GM12891 (cell line): ENCODE results near the gene TRMT44.

Experiments
- DNase-seq: peaks from one replicate; pipeline ENCODE4 v3.0.0; 2011; ENCODE audit warnings: low spot score; ENCODE audit not compliant: insufficient read length
- FAIRE-seq: peaks from 2 replicates; lab custom pipeline; 2011; peaks lifted over from hg19 to GRCh38; lab: Jason Lieb, UNC
- PAX5 ChIP-seq: IDR thresholded peaks from 2 replicates; pipeline ENCODE4 v1.6.1; 2011; ENCODE audit warnings: low read length, moderate library complexity, mild to moderate bottlenecking; ENCODE audit not compliant: insufficient read depth, severe bottlenecking
- POLR2A ChIP-seq: IDR thresholded peaks from 2 replicates; pipeline ENCODE4 v1.6.1; 2011; ENCODE audit warnings: low read depth, low read length, control low read depth
- POLR2AphosphoS5 ChIP-seq: IDR thresholded peaks from 2 replicates; pipeline ENCODE4 v1.6.1; 2011; ENCODE audit warnings: low read depth, low read length, control low read depth
- POU2F2 ChIP-seq: IDR thresholded peaks from 2 replicates; pipeline ENCODE4 v1.6.1; 2011; ENCODE audit warnings: low read depth, mild to moderate bottlenecking, control low read depth, low read length, moderate library complexity
- SPI1 ChIP-seq: IDR thresholded peaks from 2 replicates; pipeline ENCODE4 v1.6.1; 2011; ENCODE audit warnings: low read depth, low read length, control low read depth
- TAF1 ChIP-seq: IDR thresholded peaks from 2 replicates; pipeline ENCODE4 v1.6.1; 2011; ENCODE audit warnings: low read depth, low read length, control low read depth

The TRMT44 gene

GRCh38 chr4:8468746-8469535 is 28.4 kb downstream of the TRMT44 start:
- peak; percentile 90 for FAIRE-seq
- TF ChIP-seq TAF1 (no peak), PAX5 (no peak), SPI1 (no peak), POLR2AphosphoS5 (no peak), POU2F2 (no peak), POLR2A (no peak)

GRCh38 chr4:8469550-8469949 is 29.0 kb downstream of the TRMT44 start:
- no peak for DNase-seq
- FAIRE-seq, result no peak
- no peak for TF ChIP-seq TAF1
- TF ChIP-seq POLR2A, result 0 out of 2 replicates have a peak, but pooled peaks have one; percentile 3

More at GRCh38 chr4:8468746-8469535, 28.4 kb downstream of the TRMT44 start:
- peak; percentile 84 for DNase-seq

DNA sequence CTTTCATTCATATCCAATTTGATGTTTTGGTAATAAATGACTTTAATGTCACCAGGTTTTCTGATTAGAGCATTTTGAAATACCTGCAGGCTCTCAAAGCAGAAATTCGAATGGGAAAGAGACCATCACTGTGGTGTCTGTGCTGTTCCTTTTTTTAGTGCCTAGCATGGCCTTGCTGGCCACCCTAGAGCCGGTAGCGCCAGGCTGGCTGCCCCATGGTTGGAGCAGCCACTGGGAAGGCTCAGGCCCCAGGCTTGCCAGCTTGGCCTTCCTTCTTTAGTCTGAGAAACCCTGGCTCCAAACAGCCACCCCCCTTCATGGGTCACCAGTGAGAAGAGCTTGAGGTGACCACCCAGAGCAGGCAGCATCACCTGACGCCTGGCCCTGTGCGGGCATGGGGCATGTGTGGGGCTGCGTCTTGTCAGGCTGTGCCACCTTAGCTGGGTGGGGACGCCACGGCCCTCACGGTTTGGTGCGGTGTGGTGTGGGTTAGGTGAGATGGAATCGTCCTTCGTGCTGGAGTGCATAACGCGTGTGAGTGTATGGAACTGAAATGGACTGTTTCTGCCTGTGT is 30.0 kb downstream of the TRMT44 start:
- TF ChIP-seq PAX5, result no peak
- no peak for TF ChIP-seq POLR2A
- TF ChIP-seq POU2F2, result no peak
- no peak for TF ChIP-seq SPI1
- no peak for TF ChIP-seq TAF1
- TF ChIP-seq POLR2AphosphoS5, result peak; percentile 25; the same call in 1 of the 2 replicates
- FAIRE-seq (no peak), DNase-seq (no peak)

DNA sequence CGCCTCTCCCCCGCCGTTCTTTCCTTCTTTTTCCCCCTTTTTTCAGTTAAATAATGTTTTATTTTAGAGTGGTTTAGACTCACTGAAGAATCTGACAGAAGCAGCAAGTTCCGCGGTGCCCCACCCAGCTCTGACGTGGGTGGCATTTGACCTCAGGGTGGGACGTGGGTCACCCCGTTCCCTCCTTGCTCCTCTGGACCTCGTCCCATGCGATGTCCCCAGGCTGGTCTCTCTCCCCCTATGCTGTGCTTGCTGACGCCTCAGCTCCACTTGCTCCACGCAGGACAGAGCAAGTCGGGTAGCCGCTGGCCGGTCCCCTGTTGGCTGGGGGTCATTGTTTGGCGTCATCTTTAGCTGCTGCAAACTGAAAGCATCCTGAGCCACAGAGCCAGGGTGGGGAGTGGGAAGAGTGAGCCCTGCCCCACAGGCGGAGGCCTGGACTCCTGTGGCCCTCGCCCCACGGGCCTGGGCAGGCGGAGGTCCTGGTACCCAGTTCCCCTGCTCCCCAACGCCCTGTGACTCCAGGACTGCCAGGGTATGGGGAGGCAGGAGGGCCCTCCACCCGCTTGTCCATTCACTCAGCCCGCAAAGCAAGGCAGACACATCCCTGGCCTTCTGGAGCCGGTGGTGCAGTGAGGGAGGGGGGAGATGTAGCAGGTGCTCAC is 30.8 kb downstream of the TRMT44 start:
- FAIRE-seq (no peak), DNase-seq (no peak)
- TF ChIP-seq SPI1 (no peak), PAX5 (no peak), POU2F2 (no peak), POLR2AphosphoS5 (no peak), POLR2A (no peak), TAF1 (no peak)

- no peak for DNase-seq
- TF ChIP-seq SPI1, result no peak
- no peak for TF ChIP-seq POLR2A
- FAIRE-seq, result no peak
Observed at GRCh38 chr4:8472158-8472688, 31.6 kb downstream of the TRMT44 start.

DNA sequence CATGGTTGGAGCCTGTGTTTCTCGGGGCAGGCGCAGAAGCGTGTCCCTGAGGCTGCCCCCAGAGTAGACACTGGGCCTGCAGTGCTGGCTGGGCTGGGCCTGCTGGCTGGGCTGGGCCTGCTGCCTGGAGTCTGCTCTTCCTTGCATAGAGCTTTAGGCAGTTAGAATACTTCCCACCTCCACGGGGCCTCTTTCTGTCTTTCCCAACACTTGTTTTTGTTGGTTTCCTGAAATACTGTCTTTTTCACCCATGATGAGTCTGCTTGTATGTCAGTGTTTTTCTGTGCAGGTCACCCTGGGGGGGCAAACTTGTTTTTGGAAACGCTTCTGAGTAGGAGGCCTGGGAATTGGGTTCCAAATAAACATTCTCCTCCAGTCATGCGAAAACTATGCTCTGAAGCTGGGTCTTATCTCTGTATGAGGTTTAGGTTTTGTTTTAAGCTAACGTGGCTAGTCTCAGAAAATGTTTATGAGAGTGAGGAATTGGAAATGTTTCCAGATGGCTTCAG is 32.2 kb downstream of the TRMT44 start:
- FAIRE-seq (no peak), DNase-seq (no peak)
- TF ChIP-seq SPI1 (no peak), POLR2A (no peak), POU2F2 (no peak), POLR2AphosphoS5 (no peak), TAF1 (no peak), PAX5 (no peak)

DNA sequence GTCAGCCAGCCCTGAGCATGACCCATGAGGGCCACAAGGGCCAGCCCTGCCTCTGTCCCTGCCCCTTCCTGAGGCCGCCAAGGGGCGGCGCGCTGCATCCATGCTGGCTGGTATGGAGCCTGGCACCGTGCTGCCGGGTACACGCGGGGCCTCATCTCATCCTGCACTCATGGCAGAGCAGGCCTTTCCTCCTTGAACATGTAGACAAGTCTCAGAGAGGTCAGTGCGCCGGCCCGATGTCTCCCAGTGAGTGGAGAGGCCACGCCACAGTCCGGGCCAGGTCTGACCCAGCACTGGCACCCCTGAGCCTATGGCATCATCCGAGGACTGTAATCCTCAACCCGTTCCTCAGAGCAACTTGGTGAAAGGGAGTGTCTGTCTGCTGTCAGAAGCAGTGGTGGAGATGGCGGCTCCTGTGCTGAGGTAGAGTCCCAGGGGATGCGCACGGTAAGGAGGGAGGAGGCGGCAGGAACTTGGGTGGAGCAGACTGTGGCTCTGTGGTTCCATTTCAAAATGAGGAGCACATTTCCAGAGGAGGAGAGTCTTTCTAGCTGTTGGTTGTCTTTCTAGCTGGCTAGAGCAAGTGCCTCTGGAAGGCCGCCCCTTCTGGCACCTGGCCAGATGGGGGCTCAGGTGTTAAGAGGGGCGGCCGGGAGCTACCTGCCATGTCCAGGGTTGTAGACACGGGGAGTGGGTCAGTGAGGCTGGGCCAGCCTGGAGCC is 32.8 kb downstream of the TRMT44 start:
- DNase-seq (no peak), FAIRE-seq (no peak)
- TF ChIP-seq PAX5, result no peak
- no peak for TF ChIP-seq POLR2A
- no peak for TF ChIP-seq TAF1
- no peak for TF ChIP-seq POLR2AphosphoS5
- TF ChIP-seq SPI1, result no peak
- no peak for TF ChIP-seq POU2F2

DNA sequence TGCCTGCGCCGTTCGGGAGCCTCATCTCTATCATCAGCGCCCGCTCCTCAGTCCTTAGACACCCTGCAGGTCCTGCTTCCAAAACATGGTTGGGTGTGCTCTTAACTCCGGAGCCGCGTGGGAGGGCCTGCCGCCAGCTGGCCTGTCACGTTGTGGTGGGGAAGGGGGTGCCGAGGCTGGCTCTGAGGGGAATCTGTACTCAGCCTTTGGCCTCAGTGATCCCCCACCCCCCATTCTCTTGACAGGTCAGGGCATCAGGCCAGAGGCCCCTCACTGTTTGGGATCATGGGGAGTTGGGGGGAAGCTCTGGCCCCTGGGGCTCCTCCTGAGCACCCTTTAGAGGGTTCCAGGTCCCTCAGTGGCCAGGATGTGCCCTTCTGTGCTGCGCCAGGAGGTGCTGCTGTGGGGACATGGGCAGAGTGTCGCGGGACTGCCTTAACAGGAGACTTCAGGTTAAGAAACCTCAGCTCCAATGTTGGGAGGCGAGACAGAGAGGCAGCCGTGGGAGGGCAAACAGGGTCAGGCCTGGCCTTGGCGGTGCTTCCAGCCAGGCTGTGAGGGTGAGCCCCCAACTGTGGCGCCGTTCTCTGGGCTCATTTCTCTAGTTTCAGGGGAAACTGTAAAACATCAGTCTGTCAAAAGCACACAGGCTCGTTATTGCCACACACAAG is 33.5 kb downstream of the TRMT44 start:
- no peak for FAIRE-seq
- no peak for DNase-seq
- TF ChIP-seq POLR2A (no peak), POLR2AphosphoS5 (no peak), POU2F2 (no peak), PAX5 (no peak), SPI1 (no peak)

- no peak for DNase-seq
- no peak for TF ChIP-seq POU2F2
- no peak for TF ChIP-seq SPI1
- no peak for TF ChIP-seq POLR2A
- no peak for TF ChIP-seq PAX5
- TF ChIP-seq TAF1, result no peak
- TF ChIP-seq POLR2AphosphoS5, result no peak
- FAIRE-seq, result no peak
Observed at GRCh38 chr4:8474856-8475255, 34.3 kb downstream of the TRMT44 start.
